ENCODE results near the gene ACADSB.
A peak's percentile ranks its signal among the peaks of the same experiment; 100 is the strongest.

The ACADSB gene

GRCh38 chr10:123008355-123009104, at the start of gene ACADSB, which contains the start of gene IKZF5:
ACADSB (plus strand) TSS chr10:123009006; CDS start chr10:123009030, 24 bp downstream.
IKZF5 (minus strand) TSS chr10:123008795; CDS start chr10:122998625, 10,170 bp downstream.
- peaks cover 41% of the 10 kb centered on the region for H3K79me2 ChIP-seq
- H2AFZ ChIP-seq, result peak within 1 kb of the TSS; percentile 83
- H3K36me3 ChIP-seq (ENCODE audit: control insufficient read depth, insufficient read depth, low read length), result no peaks in the 10 kb centered on the region
- H3K4me2 ChIP-seq (ENCODE audit: low read length), result peak within 1 kb of the TSS; percentile 85
- peak within 1 kb of the TSS; percentile 68 for H3K27ac ChIP-seq
- no peaks in the 10 kb centered on the region for H3K4me1 ChIP-seq
- TF ChIP-seq CTCF (IDR thresholded peaks at IDR 0.05), result no peak
- H3K27me3 ChIP-seq (ENCODE audit: control insufficient read depth, insufficient read depth, low read length), result no peaks in the 10 kb centered on the region
- H3K9me3 ChIP-seq (ENCODE audit: control insufficient read depth, low read length), result no peaks in the 10 kb centered on the region
- peak within 1 kb of the TSS; percentile 84 for H3K4me3 ChIP-seq (ENCODE audit: low read depth, low read length)
- H3K9ac ChIP-seq, result peak within 1 kb of the TSS; percentile 81

GRCh38 chr10:122962405-122962804, 46.4 kb upstream of the ACADSB start:
- Histone ChIP-seq H3K9me3 (ENCODE audit: control insufficient read depth, low read length) (no peaks in the 10 kb centered on the region), H3K4me2 (ENCODE audit: low read length) (no peak overlapping the region), H2AFZ (no peak overlapping the region), H3K9ac (no peak overlapping the region), H3K4me1 (no peaks in the 10 kb centered on the region), H3K36me3 (ENCODE audit: control insufficient read depth, insufficient read depth, low read length) (no peaks in the 10 kb centered on the region), H3K27me3 (ENCODE audit: control insufficient read depth, insufficient read depth, low read length) (no peaks in the 10 kb centered on the region), H3K4me3 (ENCODE audit: low read depth, low read length) (no peak overlapping the region), H3K27ac (no peak overlapping the region), H3K79me2 (no peaks in the 10 kb centered on the region)
- no peak for TF ChIP-seq CTCF (IDR thresholded peaks at IDR 0.05)

GRCh38 chr10:122966879-122967278, 41.9 kb upstream of the ACADSB start:
- Histone ChIP-seq H3K36me3 (ENCODE audit: control insufficient read depth, insufficient read depth, low read length) (no peaks in the 10 kb centered on the region), H3K4me3 (ENCODE audit: low read depth, low read length) (no peak overlapping the region), H3K27ac (no peak overlapping the region), H3K9ac (no peak overlapping the region), H3K9me3 (ENCODE audit: control insufficient read depth, low read length) (no peaks in the 10 kb centered on the region), H3K4me2 (ENCODE audit: low read length) (no peak overlapping the region), H2AFZ (no peak overlapping the region), H3K79me2 (no peaks in the 10 kb centered on the region), H3K4me1 (no peaks in the 10 kb centered on the region), H3K27me3 (ENCODE audit: control insufficient read depth, insufficient read depth, low read length) (no peaks in the 10 kb centered on the region)
- TF ChIP-seq CTCF (IDR thresholded peaks at IDR 0.05), result no peak

GRCh38 chr10:122968698-122969097, 40.1 kb upstream of the ACADSB start:
- Histone ChIP-seq H3K4me1 (no peaks in the 10 kb centered on the region), H3K79me2 (no peaks in the 10 kb centered on the region), H2AFZ (no peak overlapping the region), H3K4me2 (ENCODE audit: low read length) (no peak overlapping the region), H3K4me3 (ENCODE audit: low read depth, low read length) (no peak overlapping the region), H3K9me3 (ENCODE audit: control insufficient read depth, low read length) (no peaks in the 10 kb centered on the region), H3K27me3 (ENCODE audit: control insufficient read depth, insufficient read depth, low read length) (no peaks in the 10 kb centered on the region), H3K36me3 (ENCODE audit: control insufficient read depth, insufficient read depth, low read length) (no peaks in the 10 kb centered on the region), H3K27ac (no peak overlapping the region), H3K9ac (no peak overlapping the region)
- TF ChIP-seq CTCF (IDR thresholded peaks at IDR 0.05), result no peak

GRCh38 chr10:122974023-122974422, 34.8 kb upstream of the ACADSB start:
- no peak overlapping the region for H3K27ac ChIP-seq
- no peak overlapping the region for H3K4me3 ChIP-seq (ENCODE audit: low read depth, low read length)
- no peak overlapping the region for H3K4me2 ChIP-seq (ENCODE audit: low read length)
- no peak overlapping the region for H3K9ac ChIP-seq
- H3K79me2 ChIP-seq, result no peaks in the 10 kb centered on the region
- no peak overlapping the region for H2AFZ ChIP-seq
- no peaks in the 10 kb centered on the region for H3K4me1 ChIP-seq
- H3K9me3 ChIP-seq (ENCODE audit: control insufficient read depth, low read length), result no peaks in the 10 kb centered on the region
- H3K27me3 ChIP-seq (ENCODE audit: control insufficient read depth, insufficient read depth, low read length), result no peaks in the 10 kb centered on the region
- no peaks in the 10 kb centered on the region for H3K36me3 ChIP-seq (ENCODE audit: control insufficient read depth, insufficient read depth, low read length)
- no peak for TF ChIP-seq CTCF (IDR thresholded peaks at IDR 0.05)

Measured in parathyroid adenoma (tissue), 2 donors.